ENCODE results near the gene IYD. TPM values are rescaled to one million over a fixed set of nuclear protein-coding genes. Genes with fewer than 3 reads are reported as not detected.

The IYD gene
- not detected for total RNA-seq

- Mint-ChIP-seq H3K27me3 (peaks cover 9% of the 10 kb centered on the region), H3K4me1 (no peaks in the 10 kb centered on the region), H3K4me3 (no peak within 1 kb of the TSS), H3K9me3 (no peaks in the 10 kb centered on the region), H3K27ac (no peak within 1 kb of the TSS), H3K36me3 (no peaks in the 10 kb centered on the region)
- DNase-seq (no peak), ATAC-seq (ENCODE audit: low read depth) (no peak)
- POLR2A ChIA-PET = no interaction called here
Measured at GRCh38 chr6:150368762-150369161, at the start of gene IYD. Gene IYD, plus strand, starts transcription at chr6:150369012. Its CDS starts 20 bp downstream, at chr6:150369032.

GRCh38 chr6:150319924-150320323 is 48.9 kb upstream of the IYD start:
- peaks cover 8% of the 10 kb centered on the region for H3K27me3 Mint-ChIP-seq
- no peaks in the 10 kb centered on the region for H3K4me1 Mint-ChIP-seq
- POLR2A ChIA-PET = no interaction called here
- DNase-seq = no peak
- no peak overlapping the region for H3K27ac Mint-ChIP-seq
- H3K4me3 Mint-ChIP-seq = no peak overlapping the region
- no peak for ATAC-seq (ENCODE audit: low read depth)
- H3K9me3 Mint-ChIP-seq = no peaks in the 10 kb centered on the region
- no peaks in the 10 kb centered on the region for H3K36me3 Mint-ChIP-seq

- DNase-seq = no peak
- Mint-ChIP-seq H3K4me3 (no peak overlapping the region), H3K36me3 (no peaks in the 10 kb centered on the region), H3K9me3 (no peaks in the 10 kb centered on the region), H3K27me3 (peaks cover 8% of the 10 kb centered on the region), H3K4me1 (no peaks in the 10 kb centered on the region), H3K27ac (no peak overlapping the region)
- ATAC-seq (ENCODE audit: low read depth) = no peak
- POLR2A ChIA-PET = no interaction called here
Measured at GRCh38 chr6:150320442-150320841, 48.4 kb upstream of the IYD start.

GRCh38 chr6:150322466-150322871 is 46.3 kb upstream of the IYD start:
- no peak for DNase-seq
- Mint-ChIP-seq H3K36me3 (no peaks in the 10 kb centered on the region), H3K9me3 (no peaks in the 10 kb centered on the region), H3K4me3 (no peak overlapping the region), H3K27ac (no peak overlapping the region), H3K4me1 (no peaks in the 10 kb centered on the region), H3K27me3 (peaks cover 10% of the 10 kb centered on the region)
- POLR2A ChIA-PET = no interaction called here
- ATAC-seq (ENCODE audit: low read depth) = no peak

GRCh38 chr6:150323205-150323604 is 45.6 kb upstream of the IYD start:
- ATAC-seq (ENCODE audit: low read depth) = no peak
- H3K36me3 Mint-ChIP-seq = no peaks in the 10 kb centered on the region
- no peak for DNase-seq
- no peaks in the 10 kb centered on the region for H3K9me3 Mint-ChIP-seq
- no peak overlapping the region for H3K27ac Mint-ChIP-seq
- no peaks in the 10 kb centered on the region for H3K4me1 Mint-ChIP-seq
- peaks cover 10% of the 10 kb centered on the region for H3K27me3 Mint-ChIP-seq
- POLR2A ChIA-PET = no interaction called here
- H3K4me3 Mint-ChIP-seq = no peak overlapping the region

- no peaks in the 10 kb centered on the region for H3K36me3 Mint-ChIP-seq
- POLR2A ChIA-PET = no interaction called here
- H3K4me1 Mint-ChIP-seq = no peaks in the 10 kb centered on the region
- H3K27me3 Mint-ChIP-seq = peaks cover 10% of the 10 kb centered on the region
- H3K9me3 Mint-ChIP-seq = no peaks in the 10 kb centered on the region
- no peak for ATAC-seq (ENCODE audit: low read depth)
- DNase-seq = no peak
- H3K27ac Mint-ChIP-seq = no peak overlapping the region
- H3K4me3 Mint-ChIP-seq = no peak overlapping the region
Measured at GRCh38 chr6:150324044-150324443, 44.8 kb upstream of the IYD start.

- H3K9me3 Mint-ChIP-seq = no peaks in the 10 kb centered on the region
Measured at GRCh38 chr6:150325066-150325772, 43.6 kb upstream of the IYD start.

GRCh38 chr6:150327117-150327774 is 41.6 kb upstream of the IYD start:
- ATAC-seq (ENCODE audit: low read depth) (no peak), DNase-seq (no peak)
- Mint-ChIP-seq H3K4me1 (no peaks in the 10 kb centered on the region), H3K4me3 (no peak overlapping the region), H3K36me3 (no peaks in the 10 kb centered on the region), H3K9me3 (no peaks in the 10 kb centered on the region), H3K27me3 (peaks cover 2% of the 10 kb centered on the region), H3K27ac (no peak overlapping the region)
- POLR2A ChIA-PET = no interaction called here

More at GRCh38 chr6:150325066-150325772, 43.6 kb upstream of the IYD start:
- Mint-ChIP-seq H3K27me3 (peaks cover 10% of the 10 kb centered on the region), H3K4me3 (no peak overlapping the region), H3K4me1 (no peaks in the 10 kb centered on the region), H3K27ac (no peak overlapping the region), H3K36me3 (no peaks in the 10 kb centered on the region)
- DNase-seq (no peak), ATAC-seq (ENCODE audit: low read depth) (no peak)
- POLR2A ChIA-PET = no interaction called here

- Mint-ChIP-seq H3K4me3 (no peak overlapping the region), H3K9me3 (no peaks in the 10 kb centered on the region), H3K27me3 (peaks cover 2% of the 10 kb centered on the region), H3K27ac (no peak overlapping the region), H3K36me3 (no peaks in the 10 kb centered on the region), H3K4me1 (no peaks in the 10 kb centered on the region)
- POLR2A ChIA-PET = no interaction called here
- no peak for DNase-seq
- ATAC-seq (ENCODE audit: low read depth) = no peak
Measured at GRCh38 chr6:150328744-150329405, 39.9 kb upstream of the IYD start.

GRCh38 chr6:150331344-150331743 is 37.5 kb upstream of the IYD start:
- H3K9me3 Mint-ChIP-seq = no peaks in the 10 kb centered on the region
- H3K27ac Mint-ChIP-seq = no peak overlapping the region
- DNase-seq (no peak), ATAC-seq (ENCODE audit: low read depth) (no peak)
- H3K4me1 Mint-ChIP-seq = no peaks in the 10 kb centered on the region
- POLR2A ChIA-PET = no interaction called here
- H3K36me3 Mint-ChIP-seq = no peaks in the 10 kb centered on the region
- H3K27me3 Mint-ChIP-seq = peaks cover 2% of the 10 kb centered on the region
- H3K4me3 Mint-ChIP-seq = no peak overlapping the region

- H3K36me3 Mint-ChIP-seq = no peaks in the 10 kb centered on the region
- ATAC-seq (ENCODE audit: low read depth) (no peak), DNase-seq (no peak)
- POLR2A ChIA-PET = no interaction called here
- H3K4me1 Mint-ChIP-seq = no peaks in the 10 kb centered on the region
- H3K4me3 Mint-ChIP-seq = no peak overlapping the region
- H3K9me3 Mint-ChIP-seq = no peaks in the 10 kb centered on the region
- no peaks in the 10 kb centered on the region for H3K27me3 Mint-ChIP-seq
- H3K27ac Mint-ChIP-seq = no peak overlapping the region
Measured at GRCh38 chr6:150332939-150333584, 35.8 kb upstream of the IYD start.

- no peaks in the 10 kb centered on the region for H3K4me1 Mint-ChIP-seq
- no peaks in the 10 kb centered on the region for H3K27me3 Mint-ChIP-seq
- no peaks in the 10 kb centered on the region for H3K36me3 Mint-ChIP-seq
- ATAC-seq (ENCODE audit: low read depth) (no peak), DNase-seq (no peak)
- no peak overlapping the region for H3K27ac Mint-ChIP-seq
- H3K9me3 Mint-ChIP-seq = no peaks in the 10 kb centered on the region
- POLR2A ChIA-PET = no interaction called here
- no peak overlapping the region for H3K4me3 Mint-ChIP-seq
Measured at GRCh38 chr6:150333585-150333941, 35.2 kb upstream of the IYD start.

- Mint-ChIP-seq H3K27me3 (no peaks in the 10 kb centered on the region), H3K9me3 (no peaks in the 10 kb centered on the region), H3K36me3 (no peaks in the 10 kb centered on the region), H3K27ac (no peak overlapping the region), H3K4me3 (no peak overlapping the region), H3K4me1 (no peaks in the 10 kb centered on the region)
- POLR2A ChIA-PET = no interaction called here
- no peak for ATAC-seq (ENCODE audit: low read depth)
- DNase-seq = no peak
Measured at GRCh38 chr6:150334790-150335783, 33.7 kb upstream of the IYD start.

All from activated naive CD8-positive, alpha-beta T cell treated with anti-CD3 and anti-CD28 coated beads, Interleukin-2, amount 10 ng/mL, durations not matched to agents 7 days and 5 days (primary cell).